Activated gamma-delta T cell treated with anti-CD3 and anti-CD28 coated beads, Interleukin-2, amount 50 U/mL, for 16 hours (primary cell): ENCODE data around the gene RASGRP1.

ENCODE experiments used
- DNase-seq: peaks from one replicate; pipeline ENCODE4 v3.0.0-alpha.2; 2020; ENCODE audit warnings: low read depth

RASGRP1 gene

GRCh38 chr15:38459480-38459879 is 105.1 kb downstream of the RASGRP1 start:
- no peak for DNase-seq

GRCh38 chr15:38458646-38459045 is 106.0 kb downstream of the RASGRP1 start:
- no peak for DNase-seq

DNA sequence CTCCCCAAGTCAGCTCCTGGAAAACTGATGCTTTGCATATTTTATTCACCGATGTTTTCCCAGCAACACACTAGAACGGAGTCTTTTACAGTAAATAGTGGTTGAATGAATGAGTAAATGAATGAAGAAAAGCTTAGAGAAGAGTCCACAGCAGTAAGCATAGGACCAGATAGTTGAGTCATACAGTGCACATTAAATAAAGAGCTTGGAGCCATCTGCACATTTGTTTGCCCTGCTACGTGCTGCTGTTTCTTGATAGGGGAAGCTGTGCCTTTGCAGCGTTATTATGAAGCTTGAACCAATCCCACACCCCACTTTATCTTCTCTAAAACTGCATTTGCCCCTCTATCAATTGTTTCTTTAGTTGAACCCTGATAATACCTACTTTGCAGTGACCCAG is 109.5 kb downstream of the RASGRP1 start:
- DNase-seq = no peak

DNA sequence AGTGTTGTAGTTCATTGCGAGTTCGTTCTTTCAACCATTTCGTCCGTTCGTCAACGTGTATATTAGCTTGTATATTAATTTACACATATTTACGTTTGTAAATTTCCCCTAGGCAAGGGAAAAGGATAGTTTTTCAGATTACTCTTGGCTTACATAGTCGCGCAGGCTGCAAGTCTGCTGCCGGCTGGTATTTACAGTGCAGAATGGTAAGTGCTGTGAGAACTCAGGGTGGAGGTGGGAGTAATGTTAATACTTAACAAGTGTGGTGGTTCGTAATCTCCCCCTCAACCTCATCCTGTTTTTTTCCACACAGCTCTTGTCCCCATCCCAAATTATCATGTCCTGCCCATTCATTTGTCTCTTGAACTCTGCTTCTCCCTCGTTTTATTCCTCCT is 109.9 kb downstream of the RASGRP1 start:
- no peak for DNase-seq

DNA sequence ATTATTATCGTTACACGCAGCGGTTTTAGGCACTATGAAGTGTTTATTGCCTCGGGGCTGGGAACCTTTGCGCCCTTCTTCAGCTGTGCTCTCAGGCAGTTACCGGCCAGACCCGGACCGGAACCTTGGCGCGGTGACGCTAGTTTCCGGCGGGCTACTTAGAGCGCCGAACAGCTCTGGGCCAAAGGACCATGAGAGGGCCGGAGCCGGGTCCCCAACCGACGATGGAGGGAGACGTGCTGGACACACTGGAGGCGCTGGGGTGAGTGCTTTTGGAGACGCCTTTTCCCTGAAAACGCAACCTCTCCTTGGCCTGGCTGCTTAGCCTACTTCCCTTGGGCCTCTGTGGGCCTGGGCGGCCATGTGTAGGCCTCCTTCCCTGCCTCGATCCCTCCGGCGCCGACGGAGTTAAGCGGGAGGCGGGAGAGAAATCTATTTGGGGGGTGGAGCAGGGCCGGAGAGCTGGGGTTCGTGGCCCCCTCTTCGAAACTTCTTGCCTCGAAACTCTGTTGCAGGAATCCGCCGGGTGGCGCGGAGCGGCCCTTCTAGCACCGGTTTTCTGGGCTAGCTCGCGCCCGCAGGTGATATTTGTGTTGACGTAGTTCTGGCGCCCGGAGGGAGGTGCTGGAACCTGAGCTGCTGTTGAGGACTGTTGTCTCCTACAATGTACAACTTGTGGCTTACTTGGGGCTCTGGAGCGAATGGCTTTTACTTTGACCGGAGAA is 110.5 kb downstream of the RASGRP1 start, which contains the start of gene FAM98B:
Gene FAM98B (plus strand): TSS at position 157 of the 725 bp plus-strand sequence. CDS start 35 bp downstream, at position 192.
- DNase-seq = peak; percentile 83

GRCh38 chr15:38441130-38441519 is 123.5 kb downstream of the RASGRP1 start:
- no peak for DNase-seq

DNA sequence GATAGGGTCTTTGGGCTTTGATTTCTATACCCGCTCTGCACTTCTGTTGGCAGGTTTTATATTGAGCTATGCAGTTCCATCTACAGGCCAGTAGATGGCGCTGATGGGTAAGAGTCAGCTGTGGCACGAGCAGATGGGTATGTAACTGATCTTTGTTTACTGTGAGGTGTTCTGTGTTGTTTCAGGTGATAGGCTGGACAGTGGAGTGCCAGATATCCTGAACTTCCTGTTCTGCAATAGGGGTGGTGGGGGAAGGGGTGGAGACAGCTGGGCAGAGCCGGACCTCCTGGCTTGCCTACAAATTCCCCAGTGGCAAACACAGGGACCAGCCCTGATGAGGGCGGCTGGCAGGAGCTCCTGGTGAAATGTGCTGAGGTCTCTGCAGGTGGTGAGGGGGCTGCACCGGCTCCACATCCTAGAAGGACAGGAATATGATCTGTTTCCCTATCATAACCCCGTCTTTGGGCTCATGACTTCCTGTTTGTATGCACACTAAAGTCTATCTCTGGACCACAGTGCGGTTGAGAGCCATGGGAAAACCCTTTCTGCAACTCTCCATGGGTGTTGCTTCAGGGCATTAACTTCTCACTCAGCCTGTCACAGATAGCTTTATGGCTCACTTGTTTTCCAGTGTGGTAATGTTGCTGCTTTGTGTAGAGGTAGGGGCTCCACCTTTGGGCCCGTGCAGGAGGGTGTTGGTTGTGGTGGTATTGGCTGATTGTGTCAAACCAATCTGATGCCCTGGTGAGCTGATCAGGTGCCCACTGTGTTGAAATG is 124.1 kb downstream of the RASGRP1 start:
- DNase-seq = peak; percentile 22
